IMR-90 (cell line): ENCODE results near the gene DNAH8.

Experiments
- CEBPB ChIP-seq: IDR thresholded peaks from 2 replicates; pipeline ENCODE4 v1.6.1; 2012; ENCODE audit warnings: low read depth, low read length, improper control_type of control experiment
- CHD1 ChIP-seq: IDR thresholded peaks from 2 replicates; pipeline ENCODE4 v1.6.1; 2012; ENCODE audit warnings: low read depth, low read length, improper control_type of control experiment
- CTCF ChIP-seq: conservative IDR thresholded peaks from 2 replicates; pipeline ENCODE4 v1.5.1; 2012; ENCODE audit warnings: mild to moderate bottlenecking, low read depth, low read length, improper control_type of control experiment
- FOS ChIP-seq: fragments of 150-350 bp; IDR thresholded peaks from 2 replicates; pipeline ENCODE4 v1.6.1; 2016; ENCODE audit warnings: low read depth, low read length
- MAFK ChIP-seq: IDR thresholded peaks from 2 replicates; pipeline ENCODE4 v1.6.1; 2012; ENCODE audit warnings: low read depth, low read length, improper control_type of control experiment
- MAZ ChIP-seq: IDR thresholded peaks from 2 replicates; pipeline ENCODE4 v1.6.1; 2012; ENCODE audit warnings: low read depth, mild to moderate bottlenecking, low read length, improper control_type of control experiment, moderate library complexity, borderline replicate concordance
- POLR2A ChIP-seq: IDR thresholded peaks from 2 replicates; pipeline ENCODE4 v1.6.1; 2012; ENCODE audit warnings: mild to moderate bottlenecking, low read depth, low read length
- RAD21 ChIP-seq: IDR thresholded peaks from 2 replicates; pipeline ENCODE4 v1.6.1; 2012; ENCODE audit warnings: low read length, improper control_type of control experiment
- RCOR1 ChIP-seq: IDR thresholded peaks from 2 replicates; pipeline ENCODE4 v1.6.1; 2012; ENCODE audit warnings: mild to moderate bottlenecking, low read length, improper control_type of control experiment; ENCODE audit not compliant: insufficient replicate concordance
- RFX5 ChIP-seq: IDR thresholded peaks from 2 replicates; pipeline ENCODE4 v1.8.0; 2012; ENCODE audit warnings: low read depth, mild to moderate bottlenecking, low read length, moderate library complexity
- USF2 ChIP-seq: fragments of 150-350 bp; IDR thresholded peaks from 2 replicates; pipeline ENCODE4 v1.6.1; 2017; ENCODE audit warnings: mild to moderate bottlenecking, antibody characterized with exemption, low read length, low read depth

GRCh38 chr6:38797391-38797790, 82.3 kb downstream of the DNAH8 start:
- TF ChIP-seq CTCF (no peak), RAD21 (no peak), RFX5 (no peak), MAFK (no peak), POLR2A (no peak), USF2 (no peak), FOS (no peak), CHD1 (no peak), RCOR1 (no peak), CEBPB (no peak), MAZ (no peak)
